RKO (cell line): ENCODE results near the gene CUX1.

ENCODE experiments used
- DNase-seq: peaks from one replicate; pipeline ENCODE4 v3.0.0-alpha.2; 2016; ENCODE audit warnings: low spot score

CUX1 gene

GRCh38 chr7:101936611-101937231 lies 119.3 kb downstream of the CUX1 start:
- no peak for DNase-seq

- no peak for DNase-seq
Measured at GRCh38 chr7:101937717-101938514, 120.5 kb downstream of the CUX1 start.

DNA sequence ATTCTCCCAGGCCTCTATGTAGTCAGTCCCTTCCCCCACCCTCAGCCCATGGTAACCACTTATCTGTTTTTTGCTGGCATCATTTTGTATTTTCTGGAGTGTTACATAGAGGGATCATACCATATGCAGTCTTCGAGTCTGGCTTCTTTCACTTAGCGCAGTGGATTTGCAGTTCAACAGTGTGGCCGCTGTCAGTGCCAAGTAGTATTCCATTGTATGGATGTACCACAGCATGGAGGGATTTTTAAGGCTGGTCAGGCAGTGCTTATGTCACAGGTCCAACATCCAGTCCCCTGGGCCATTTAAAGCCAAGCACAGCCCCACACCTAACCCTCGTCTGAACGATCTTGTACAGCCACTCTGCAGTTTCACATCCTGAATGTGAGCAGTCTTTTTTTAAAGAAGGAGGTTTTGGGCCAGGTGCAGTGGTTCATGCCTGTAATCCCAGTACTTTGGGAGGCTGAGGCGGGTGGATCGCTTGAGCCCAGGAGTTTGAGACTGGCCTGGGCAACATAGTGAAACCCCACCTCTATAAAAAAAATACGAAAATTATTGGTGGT lies 121.8 kb downstream of the CUX1 start:
- DNase-seq, result no peak

- DNase-seq, result no peak
Measured at GRCh38 chr7:101940151-101940550, 122.7 kb downstream of the CUX1 start.

DNA sequence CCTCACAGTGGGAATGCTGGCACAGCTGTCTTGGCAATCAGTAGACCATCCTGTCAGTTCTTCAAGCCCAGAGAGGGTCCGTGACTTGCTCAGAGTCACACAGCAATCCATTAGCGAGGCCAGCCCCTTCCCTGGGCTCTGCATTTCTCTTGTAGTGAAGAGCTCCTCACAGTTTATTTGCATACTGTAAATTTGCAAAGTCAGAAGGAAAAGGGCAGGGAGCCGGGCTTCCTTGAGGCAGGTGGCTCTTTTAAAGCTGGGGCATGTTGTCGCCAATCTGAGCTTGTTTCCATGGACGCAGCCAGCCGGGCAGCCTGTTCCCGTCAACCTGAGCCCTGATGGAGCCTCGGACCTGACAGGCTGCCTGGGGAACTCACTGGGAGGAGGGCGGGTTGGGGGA lies 123.4 kb downstream of the CUX1 start:
- DNase-seq, result no peak

DNA sequence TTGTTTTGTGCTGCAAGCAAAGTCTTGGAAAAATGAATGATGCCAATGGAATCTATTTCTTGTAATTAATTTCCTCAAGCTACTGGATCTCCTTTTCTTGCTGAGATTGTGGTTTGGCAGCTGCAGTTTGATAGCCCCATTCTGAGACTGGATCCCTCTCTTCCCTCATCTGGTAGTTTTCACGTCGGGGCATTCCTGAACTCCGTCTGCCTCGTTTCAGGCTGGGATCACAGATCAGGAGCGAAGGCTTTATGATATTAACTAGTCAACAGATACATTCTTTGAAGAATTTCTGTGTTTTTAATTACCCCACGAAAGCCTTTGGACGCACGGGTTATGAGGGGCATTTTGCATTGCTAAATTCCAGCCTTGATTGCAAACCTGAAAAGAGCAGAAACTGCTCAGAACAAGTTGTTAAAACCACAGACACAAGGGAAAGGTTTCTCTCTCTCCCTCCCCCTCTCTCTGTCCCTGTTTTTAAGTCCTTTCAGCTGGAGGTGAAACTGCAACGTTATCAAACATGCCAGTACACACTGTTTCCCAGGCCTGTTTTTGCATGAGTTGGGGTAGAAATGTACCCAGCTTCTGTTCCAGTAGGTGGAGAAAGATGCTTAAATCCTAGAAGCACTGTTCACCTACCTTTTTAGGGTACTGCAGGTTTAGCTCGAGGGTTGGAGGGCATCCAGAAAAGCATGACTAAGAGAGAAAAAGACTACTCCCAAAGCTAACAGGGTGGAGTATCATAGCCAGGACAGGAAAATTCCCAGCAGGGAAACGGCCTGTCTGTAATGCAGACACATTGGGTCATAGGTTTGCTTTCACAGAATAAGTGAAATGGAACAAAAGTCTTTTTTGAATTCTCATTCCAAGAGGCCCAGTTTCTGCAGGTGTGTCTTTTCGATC lies 124.3 kb downstream of the CUX1 start:
- DNase-seq, result no peak

GRCh38 chr7:101942603-101943210 lies 125.3 kb downstream of the CUX1 start:
- no peak for DNase-seq

DNA sequence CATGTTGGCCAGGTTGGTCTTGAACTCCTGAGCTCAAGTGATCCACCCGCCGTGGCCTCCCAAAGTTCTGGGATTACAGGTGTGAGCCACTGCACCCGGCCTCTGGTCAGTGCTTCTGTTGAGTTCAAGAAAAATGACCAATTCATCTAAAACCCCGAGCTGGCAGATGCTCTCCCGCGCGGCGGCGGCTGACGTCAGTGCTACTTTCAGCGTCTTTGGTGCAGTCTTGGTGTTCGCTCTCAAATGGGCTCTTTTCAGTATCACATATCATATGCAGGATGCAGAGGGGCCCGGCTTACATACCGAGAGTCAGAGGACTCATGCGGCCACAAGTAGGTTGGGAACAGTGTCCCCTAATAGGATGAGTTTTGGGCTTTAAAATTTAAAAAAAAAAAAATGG lies 125.9 kb downstream of the CUX1 start:
- no peak for DNase-seq

- no peak for DNase-seq
Measured at GRCh38 chr7:101943889-101944600, 126.6 kb downstream of the CUX1 start.

- DNase-seq, result no peak
Measured at GRCh38 chr7:101944611-101945010, 127.2 kb downstream of the CUX1 start.

- no peak for DNase-seq
Measured at GRCh38 chr7:101945034-101945758, 127.8 kb downstream of the CUX1 start.

DNA sequence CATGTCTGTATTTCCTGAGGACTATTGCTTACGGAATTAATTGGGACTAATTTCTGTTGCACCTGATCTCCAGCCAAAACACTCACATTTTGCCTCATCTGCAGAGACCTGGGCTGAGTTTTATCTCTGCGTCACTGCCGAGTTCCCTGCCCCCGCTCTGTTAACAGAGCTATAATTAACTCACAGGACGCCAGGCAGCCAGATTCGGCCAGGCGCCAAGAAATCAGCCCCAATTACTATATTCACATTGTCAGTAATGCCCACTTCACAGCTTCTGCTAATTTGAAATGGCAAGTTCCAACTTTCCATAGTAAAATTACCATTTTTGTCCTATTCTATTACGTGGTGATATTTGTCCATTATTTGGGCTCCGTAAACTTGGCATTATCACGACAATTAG lies 130.5 kb downstream of the CUX1 start:
- DNase-seq, result no peak

GRCh38 chr7:101948650-101949049 lies 131.2 kb downstream of the CUX1 start:
- no peak for DNase-seq

- peak; percentile 45 for DNase-seq
Measured at GRCh38 chr7:101950450-101951119, 133.2 kb downstream of the CUX1 start.

DNA sequence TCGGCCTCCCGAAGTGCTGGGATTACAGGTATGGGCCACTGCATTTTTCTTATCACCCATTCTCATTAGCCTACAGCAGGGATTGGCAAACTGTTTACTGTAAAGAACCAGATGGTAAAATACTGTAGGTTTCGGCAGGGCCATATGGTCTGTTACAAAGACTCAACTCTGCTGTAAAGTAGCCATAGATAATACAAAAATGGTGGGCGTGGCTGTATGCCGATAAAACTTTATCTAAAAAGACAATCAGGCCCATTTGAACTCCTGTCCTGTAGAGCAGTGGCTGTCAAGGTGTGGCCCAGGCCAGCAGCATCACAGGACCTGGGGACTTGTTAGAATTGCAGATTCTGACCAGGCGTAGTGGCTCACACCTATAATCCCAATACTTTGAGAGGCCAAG lies 134.3 kb downstream of the CUX1 start:
- no peak for DNase-seq

DNA sequence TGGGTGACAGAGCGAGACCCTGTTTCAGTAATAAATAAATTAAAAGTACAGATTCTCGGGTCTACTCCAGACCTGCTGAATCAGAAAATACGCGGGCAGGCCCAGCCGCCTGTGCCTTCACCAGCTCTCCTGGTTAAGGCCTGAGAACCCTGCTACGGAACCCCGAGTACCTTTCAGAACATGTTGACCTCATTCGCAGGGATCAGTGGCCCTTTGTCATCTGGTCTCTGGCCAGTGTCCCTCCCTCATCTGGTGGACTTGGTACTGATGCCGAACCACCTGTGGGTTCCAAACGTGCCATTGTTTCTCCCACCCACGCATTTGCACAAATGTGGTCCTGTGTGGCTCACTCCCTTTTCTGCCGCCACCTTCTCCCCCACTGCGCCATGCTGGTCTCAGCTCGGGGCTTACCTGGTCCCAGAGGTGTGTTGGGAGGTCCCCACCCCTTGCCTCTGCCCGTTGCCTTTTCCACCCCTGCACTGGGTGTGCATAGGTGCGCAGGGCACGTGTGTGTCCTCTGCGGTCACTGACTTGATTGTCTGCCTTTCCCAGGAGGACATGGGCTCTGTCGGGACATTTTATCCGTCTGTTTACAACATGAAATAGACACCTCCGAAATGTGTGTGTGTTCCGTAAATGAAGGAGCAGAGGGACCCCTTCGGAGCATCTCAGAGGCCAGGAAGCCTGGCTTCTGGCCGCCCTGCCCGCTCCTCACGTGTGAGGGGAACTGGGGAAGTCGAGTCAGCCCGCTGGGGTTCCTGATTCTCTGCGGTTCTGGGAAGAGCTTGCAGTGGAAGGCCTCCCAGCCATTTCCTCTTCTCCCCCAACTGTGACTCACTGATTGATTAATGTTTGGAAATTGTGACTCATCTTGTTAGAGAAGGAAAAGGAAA lies 135.2 kb downstream of the CUX1 start:
- DNase-seq, result peak; percentile 32

DNA sequence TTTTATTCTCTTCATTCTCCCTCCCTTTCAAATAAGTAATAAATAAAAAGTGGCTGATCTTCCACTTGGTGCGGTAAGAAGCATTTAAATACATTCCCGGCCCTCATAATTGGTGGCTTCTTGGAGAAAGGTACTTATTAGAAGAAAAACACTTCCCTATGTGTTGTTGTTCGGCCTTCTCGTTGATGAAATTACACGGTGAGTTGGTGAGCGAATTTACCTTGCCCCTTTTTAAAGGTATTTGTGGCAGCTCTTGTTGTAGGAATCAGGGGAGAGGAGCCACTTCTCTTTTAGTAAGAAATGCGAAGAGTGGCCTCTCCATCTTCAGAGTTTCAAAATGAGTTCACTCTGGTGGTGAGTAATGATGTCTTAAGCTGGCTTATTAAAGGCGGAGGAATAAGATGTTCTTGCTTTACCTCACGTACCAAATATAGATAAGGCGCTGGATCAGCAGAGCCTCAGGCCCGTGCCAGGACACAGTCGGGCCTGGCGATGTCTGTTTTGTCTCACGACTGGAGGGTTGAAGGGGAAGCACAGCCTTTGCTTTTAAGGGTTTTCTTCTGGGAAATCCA lies 135.9 kb downstream of the CUX1 start:
- DNase-seq, result no peak

DNA sequence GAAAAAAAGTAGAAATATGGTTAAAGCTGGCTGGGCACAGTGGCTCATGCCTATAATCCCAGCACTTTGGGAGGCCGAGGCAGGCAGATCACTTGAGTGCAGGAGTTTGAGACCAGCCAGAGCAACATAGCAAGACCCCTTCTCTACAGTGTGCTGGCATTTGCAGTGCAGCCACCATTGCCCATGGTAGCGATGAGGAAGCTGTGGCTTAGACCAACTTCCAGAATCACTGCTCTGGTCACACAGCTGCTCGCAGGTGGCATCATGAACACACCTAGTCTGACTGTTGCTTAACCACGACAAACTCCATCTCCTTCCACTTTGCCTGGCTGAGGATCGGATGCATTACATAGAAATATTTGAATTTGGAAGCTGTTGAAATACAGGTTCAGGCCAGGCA lies 137.1 kb downstream of the CUX1 start:
- DNase-seq, result no peak

- DNase-seq, result no peak
Measured at GRCh38 chr7:101956130-101956529, 138.7 kb downstream of the CUX1 start.
